ENCODE results near the gene ATL1.

The ATL1 gene

DNA sequence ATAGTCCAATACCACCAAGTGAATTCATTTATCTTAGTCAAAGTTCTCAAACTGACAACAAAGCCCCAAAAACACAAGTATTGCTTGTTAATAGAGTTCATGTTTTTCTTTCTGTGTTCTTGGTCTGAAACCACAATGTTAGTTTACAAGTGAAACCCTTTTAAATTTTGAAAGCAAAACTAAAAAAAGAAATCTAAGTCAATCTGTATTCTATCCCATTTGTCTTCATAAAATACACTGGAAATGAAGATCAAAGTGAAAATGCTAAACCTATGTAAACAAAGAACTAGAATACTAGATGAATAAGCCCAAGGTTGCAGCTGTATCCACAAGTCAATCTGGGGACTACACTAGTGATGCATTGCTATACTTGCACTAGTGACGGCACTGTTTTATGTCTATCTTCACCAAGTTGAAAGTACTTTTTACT, 38.0 kb upstream of the ATL1 start:
- TF ChIP-seq, protein P1, sequence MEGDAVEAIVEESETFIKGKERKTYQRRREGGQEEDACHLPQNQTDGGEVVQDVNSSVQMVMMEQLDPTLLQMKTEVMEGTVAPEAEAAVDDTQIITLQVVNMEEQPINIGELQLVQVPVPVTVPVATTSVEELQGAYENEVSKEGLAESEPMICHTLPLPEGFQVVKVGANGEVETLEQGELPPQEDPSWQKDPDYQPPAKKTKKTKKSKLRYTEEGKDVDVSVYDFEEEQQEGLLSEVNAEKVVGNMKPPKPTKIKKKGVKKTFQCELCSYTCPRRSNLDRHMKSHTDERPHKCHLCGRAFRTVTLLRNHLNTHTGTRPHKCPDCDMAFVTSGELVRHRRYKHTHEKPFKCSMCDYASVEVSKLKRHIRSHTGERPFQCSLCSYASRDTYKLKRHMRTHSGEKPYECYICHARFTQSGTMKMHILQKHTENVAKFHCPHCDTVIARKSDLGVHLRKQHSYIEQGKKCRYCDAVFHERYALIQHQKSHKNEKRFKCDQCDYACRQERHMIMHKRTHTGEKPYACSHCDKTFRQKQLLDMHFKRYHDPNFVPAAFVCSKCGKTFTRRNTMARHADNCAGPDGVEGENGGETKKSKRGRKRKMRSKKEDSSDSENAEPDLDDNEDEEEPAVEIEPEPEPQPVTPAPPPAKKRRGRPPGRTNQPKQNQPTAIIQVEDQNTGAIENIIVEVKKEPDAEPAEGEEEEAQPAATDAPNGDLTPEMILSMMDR (IDR thresholded peaks at IDR 0.05; ENCODE audit: low read depth, low read length), result no peak
- Histone ChIP-seq H3K27me3 (ENCODE audit: insufficient read depth, low read depth, severe bottlenecking) (no peaks in the 10 kb centered on the region), H3K36me3 (peaks cover 4% of the 10 kb centered on the region), H3K27ac (no peak overlapping the region), H3K4me3 (ENCODE audit: low read depth, low read length) (no peak overlapping the region), H3K9me3 (ENCODE audit: severe bottlenecking) (no peaks in the 10 kb centered on the region)
- DNase-seq, result no peak

DNA sequence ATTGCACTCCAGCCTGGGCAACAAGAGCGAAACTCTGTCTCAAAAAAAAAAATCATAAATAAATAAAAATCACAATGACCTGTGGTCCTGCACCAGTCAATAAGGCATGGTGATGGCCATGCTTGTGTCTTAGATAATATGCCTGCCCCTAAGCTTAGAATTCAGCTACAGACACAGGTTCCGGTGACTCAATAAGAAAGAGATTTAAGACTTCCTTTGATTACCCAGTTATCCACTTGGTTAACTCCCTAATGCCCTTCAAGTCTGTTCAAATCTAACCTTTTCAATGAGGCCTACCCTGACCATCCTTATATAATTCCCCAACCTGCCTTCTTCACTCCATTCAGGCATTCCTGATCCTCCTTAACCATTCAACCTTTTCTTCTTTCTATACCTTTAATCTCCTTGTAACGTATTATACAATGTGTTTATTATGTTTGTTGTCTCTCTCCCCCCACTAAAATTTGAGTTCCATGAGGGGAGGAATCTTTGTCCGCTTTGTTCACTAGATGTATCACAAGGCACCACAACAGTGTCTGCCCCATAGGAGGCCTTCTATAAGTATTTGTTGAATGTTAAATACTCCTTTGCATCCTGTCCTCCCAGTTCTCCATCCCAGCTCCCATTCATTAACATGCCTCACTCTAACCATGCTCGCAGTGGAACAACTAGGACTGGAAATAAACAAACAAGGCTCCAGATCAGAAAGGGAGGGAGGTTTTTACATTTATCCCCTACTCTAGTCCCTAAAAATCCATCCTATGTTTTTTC, 36.5 kb upstream of the ATL1 start:
- no peaks in the 10 kb centered on the region for H3K27me3 ChIP-seq (ENCODE audit: insufficient read depth, low read depth, severe bottlenecking)

DNA sequence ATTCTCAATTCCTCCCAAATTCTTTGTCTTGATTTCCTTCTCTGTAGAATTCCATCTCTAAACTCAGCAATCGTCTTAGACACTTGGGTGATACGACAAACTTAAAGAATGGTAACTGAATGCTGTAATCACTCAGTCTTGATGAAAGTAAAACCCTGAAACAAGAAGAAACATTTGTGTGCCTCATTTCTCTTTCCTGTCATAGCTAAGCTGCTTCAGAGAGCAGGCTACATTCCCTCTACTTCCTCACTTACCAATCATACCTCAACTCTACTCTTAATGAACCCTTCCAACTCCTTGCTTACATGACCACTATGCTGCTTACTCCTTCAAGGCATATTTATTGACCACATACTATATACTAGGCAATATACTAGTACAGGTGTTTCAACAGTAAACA, 35.9 kb upstream of the ATL1 start:
- TF ChIP-seq, protein P1 (IDR thresholded peaks at IDR 0.05; ENCODE audit: low read depth, low read length), result no peak
- no peaks in the 10 kb centered on the region for H3K9me3 ChIP-seq (ENCODE audit: severe bottlenecking)
- no peak overlapping the region for H3K4me3 ChIP-seq (ENCODE audit: low read depth, low read length)
- H3K27me3 ChIP-seq (ENCODE audit: insufficient read depth, low read depth, severe bottlenecking), result no peaks in the 10 kb centered on the region
- H3K27ac ChIP-seq, result no peak overlapping the region
- peaks cover 8% of the 10 kb centered on the region for H3K36me3 ChIP-seq
- no peak for DNase-seq

More for the DNA sequence above, 36.5 kb upstream of the ATL1 start:
- Histone ChIP-seq H3K4me3 (ENCODE audit: low read depth, low read length) (no peak overlapping the region), H3K9me3 (ENCODE audit: severe bottlenecking) (no peaks in the 10 kb centered on the region), H3K36me3 (peaks cover 4% of the 10 kb centered on the region), H3K27ac (no peak overlapping the region)
- TF ChIP-seq, protein P1 (IDR thresholded peaks at IDR 0.05; ENCODE audit: low read depth, low read length), result no peak
- DNase-seq, result no peak

DNA sequence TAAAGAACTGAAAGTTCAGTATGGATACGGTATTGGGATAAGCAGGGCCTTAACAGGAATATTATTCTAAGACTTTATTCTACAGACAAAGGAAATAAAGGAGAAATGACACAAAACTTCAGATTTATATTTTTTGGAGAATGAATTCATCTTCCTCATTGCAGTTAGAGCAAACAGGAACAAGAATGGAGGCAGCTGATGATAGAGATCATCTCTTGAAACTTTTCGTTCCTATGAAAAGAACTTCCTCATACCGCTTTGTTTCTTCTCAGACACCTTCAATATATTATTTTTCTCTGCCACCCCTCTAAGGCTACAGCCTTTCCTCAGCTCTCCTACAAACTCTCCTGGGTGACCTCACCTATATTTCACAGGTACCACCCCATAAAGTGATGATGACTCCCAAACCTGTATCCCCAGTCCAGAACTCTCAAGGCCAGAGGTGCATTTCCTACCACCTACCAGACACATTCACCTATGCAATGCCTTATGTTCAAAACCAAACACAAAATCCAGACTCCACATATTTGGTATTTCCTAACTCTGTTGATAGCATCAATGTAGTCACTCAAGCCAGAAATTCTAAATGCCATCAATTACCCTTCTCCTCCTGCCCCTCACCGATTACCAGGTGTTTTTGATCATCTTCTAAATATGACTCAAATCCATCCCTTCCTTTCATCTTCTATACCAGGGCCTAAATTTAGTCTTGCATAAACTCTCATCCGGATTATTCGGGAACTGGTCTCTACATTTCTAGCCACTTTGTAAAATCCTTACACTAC, 35.0 kb upstream of the ATL1 start:
- peaks cover 16% of the 10 kb centered on the region for H3K36me3 ChIP-seq
- H3K9me3 ChIP-seq (ENCODE audit: severe bottlenecking), result no peaks in the 10 kb centered on the region
- no peak overlapping the region for H3K27ac ChIP-seq
- no peak overlapping the region for H3K4me3 ChIP-seq (ENCODE audit: low read depth, low read length)
- TF ChIP-seq, protein P1 (IDR thresholded peaks at IDR 0.05; ENCODE audit: low read depth, low read length), result no peak
- H3K27me3 ChIP-seq (ENCODE audit: insufficient read depth, low read depth, severe bottlenecking), result no peaks in the 10 kb centered on the region
- no peak for DNase-seq

DNA sequence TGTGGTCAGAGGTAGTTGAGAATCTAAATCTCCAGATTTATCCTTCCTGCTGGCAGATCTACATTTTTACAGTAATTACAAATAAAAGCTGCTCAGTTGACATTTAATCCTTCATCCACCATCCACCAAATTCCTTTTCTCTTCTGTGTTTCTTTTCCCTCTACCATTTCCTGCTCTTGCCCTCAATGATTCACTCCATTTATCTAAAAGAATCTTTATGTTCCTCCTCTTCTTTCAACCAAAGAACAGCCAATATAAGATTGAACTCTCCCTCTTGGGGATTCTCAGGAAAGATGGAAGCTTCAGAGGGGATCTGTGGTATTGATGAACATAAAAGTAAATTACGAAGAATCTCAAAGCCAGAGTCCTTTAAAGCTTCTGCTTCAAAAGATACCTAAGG, 31.9 kb upstream of the ATL1 start:
- Histone ChIP-seq H3K36me3 (peaks cover 22% of the 10 kb centered on the region), H3K27ac (no peak overlapping the region), H3K4me3 (ENCODE audit: low read depth, low read length) (no peak overlapping the region), H3K9me3 (ENCODE audit: severe bottlenecking) (no peaks in the 10 kb centered on the region), H3K27me3 (ENCODE audit: insufficient read depth, low read depth, severe bottlenecking) (no peaks in the 10 kb centered on the region)
- TF ChIP-seq, protein P1 (IDR thresholded peaks at IDR 0.05; ENCODE audit: low read depth, low read length), result no peak
- no peak for DNase-seq
